GM19239 (cell line): Measurements from ENCODE around the gene NDOR1.

Experiments
- DNase-seq: peaks from one replicate; pipeline ENCODE4 v3.0.0; 2011; ENCODE audit warnings: low spot score; ENCODE audit not compliant: insufficient read length
- FAIRE-seq: peaks from 2 replicates; lab custom pipeline; 2011; peaks lifted over from hg19 to GRCh38; lab: Jason Lieb, UNC

NDOR1 gene

GRCh38 chr9:137167277-137167746 lies 38.2 kb upstream of the NDOR1 start:
- no peak for DNase-seq
- FAIRE-seq, result no peak

GRCh38 chr9:137167747-137168572 lies 37.5 kb upstream of the NDOR1 start:
- DNase-seq, result no peak
- no peak for FAIRE-seq

DNA sequence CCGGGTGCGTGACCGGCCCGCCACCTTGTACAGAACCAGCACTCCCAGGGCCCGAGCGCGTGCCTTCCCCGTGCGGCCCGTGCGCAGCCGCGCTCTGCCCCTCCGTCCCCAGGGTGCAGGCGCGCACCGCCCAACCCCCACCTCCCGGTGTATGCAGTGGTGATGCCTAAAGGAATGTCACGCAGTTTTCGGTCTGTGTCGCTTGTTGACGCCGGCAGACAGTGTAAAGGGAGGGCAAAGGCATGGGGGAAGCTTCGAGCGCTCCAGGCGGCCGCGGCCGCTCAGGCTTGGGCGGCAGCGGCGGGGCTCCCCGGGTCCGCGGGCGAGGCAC lies 37.0 kb upstream of the NDOR1 start:
- DNase-seq, result no peak
- FAIRE-seq, result no peak

- DNase-seq (peak; percentile 82), FAIRE-seq (peak; percentile 14)
Observed at GRCh38 chr9:137168904-137169856, 36.3 kb upstream of the NDOR1 start.

DNA sequence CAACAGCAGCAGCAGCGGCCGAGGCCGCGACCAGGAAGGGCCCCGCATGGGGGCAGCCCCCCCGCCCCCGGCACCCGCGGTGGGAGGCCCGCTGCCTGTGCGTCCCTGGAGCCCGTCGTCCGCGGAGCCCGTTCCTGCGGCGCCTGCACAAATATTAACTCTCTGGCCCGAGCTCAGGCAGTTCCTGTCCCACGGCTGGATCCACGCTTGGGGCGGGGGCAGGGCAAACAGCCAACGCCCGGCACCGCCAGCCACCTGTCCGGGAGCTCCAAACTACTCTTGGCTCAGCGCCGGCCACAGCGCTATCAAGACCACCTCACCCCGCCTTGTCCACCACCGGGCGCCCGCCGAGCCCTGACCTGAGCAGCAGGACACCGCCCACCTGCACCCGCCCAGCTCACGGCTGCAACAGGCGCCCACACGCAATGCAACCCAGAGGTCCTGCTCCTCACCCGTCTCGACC lies 35.6 kb upstream of the NDOR1 start, which contains the start of gene LRRC26:
Gene LRRC26 (minus strand): TSS at position 156 of the 463 bp plus-strand sequence. CDS start 108 bp downstream, at position 48.
- DNase-seq, result no peak
- FAIRE-seq, result no peak

- DNase-seq, result no peak
- no peak for FAIRE-seq
Observed at GRCh38 chr9:137170486-137171148, 34.9 kb upstream of the NDOR1 start.

DNA sequence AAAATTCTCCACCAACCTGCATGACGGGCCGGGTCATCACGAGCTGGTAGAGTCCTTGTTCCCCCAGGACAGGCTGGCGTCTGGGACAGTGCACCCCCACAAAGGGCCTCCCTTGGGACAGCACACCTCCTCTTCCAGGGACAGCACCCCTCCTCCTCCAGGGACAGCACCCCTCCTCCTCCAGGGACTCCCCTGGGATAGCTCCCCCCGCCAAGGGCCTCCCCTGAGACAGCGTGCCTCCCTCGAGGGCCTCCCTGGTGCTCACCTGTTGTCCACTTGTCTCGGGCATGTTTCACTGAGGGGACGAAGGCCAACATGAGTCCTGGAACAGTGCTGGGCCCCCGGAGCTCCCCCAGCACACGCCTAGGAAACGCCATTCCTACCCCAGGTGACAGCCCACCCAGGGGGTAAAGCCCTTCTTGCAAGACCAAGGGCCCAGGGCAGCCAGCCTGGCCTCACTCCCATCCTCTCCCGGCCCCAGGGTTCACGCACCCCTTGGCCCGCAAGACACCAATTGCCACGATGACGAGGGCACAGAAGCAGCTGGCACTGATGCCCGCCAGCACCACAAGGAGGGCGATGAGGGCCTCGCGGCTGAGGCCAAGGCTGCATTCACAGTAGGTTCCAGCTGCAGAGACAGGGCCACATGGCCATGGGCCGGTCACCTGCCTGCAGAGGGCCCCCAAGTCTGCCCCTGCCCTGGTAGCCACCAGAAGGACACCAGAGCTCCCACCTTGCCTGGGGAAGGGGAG lies 34.2 kb upstream of the NDOR1 start:
- DNase-seq (no peak), FAIRE-seq (no peak)

DNA sequence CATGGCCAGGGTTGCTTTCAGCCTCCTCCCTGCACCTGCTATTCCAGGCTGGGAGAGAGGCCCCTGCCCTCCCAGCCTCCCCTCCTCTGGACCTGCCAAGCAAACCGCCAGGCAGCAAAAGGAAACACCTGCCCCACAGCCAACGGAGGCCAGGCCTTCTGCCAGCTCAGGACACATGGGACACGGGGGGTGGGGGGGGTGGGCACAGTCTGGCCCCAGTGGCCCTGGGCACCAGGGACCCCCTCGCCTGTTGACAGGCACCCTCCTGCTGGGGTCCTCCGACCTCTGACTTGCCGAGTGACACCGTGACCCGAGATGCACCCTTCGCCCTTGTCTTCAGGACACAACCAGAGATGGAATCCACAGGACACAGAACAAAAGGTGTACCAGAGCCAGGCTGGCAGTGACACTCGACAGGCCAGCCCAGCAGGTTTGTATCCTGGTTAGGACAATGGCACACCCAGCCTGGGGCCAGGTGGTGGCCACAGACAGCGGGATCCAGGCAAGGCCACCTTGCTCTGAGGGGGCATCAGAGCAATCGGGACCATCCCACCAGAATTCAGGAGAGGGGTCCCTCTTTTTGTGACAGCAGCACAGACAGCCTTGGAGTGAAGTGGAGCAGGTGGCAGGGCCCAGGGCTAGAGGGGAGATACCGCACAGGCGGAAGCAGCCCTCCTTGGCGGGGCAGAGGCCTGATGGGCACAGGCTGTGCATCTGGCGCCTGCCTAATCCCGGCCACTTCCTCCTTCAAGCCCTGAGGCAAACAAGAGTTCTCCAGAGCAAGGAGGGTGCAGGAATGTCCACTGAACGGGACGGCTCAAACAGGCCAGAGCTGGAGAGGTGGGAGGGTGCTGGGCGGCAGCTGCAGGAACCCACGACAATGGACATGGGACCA lies 32.4 kb upstream of the NDOR1 start:
- DNase-seq, result no peak
- FAIRE-seq, result no peak

DNA sequence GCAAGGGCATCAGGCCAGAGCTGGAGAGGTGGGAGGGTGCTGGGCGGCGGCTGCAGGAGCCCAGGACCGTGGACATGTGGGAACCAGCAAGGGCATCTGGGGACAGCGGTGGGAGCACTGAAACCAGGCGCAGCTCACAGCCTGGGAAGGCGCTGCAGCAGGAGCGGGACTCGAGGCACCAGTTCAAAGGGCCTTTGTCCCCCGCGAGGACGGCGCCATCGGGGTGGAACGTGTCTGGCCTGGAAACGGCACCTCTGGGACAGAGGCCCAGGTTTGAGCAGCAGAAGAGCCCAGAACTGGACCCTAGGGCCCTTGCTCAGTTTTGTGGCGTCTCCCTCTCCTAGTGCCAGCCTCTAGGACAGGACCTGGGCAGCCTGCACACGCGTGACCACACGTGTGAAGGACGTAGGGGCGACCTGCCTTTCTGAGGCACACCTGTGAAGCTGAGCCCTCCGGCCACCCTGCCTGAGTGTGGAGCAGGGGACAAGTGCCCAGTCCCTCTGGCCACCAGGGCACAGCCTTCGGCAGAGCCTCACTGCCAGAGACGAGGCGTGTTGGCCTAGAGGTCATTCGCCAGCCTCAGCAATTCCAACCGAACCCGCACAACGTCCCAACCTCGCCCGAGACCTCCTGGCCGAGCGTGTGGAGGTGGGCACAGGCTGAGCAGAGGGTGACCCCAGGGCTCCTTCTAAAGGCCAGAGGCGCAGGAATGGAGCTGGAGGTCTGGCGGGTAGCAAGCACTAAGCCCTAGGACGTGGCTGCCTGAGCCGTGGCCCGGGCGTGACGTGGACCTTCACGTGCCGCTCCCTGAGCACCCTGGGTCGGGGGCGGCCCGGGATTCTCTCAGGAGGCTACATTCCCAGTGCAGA lies 31.5 kb upstream of the NDOR1 start:
- FAIRE-seq, result no peak

DNA sequence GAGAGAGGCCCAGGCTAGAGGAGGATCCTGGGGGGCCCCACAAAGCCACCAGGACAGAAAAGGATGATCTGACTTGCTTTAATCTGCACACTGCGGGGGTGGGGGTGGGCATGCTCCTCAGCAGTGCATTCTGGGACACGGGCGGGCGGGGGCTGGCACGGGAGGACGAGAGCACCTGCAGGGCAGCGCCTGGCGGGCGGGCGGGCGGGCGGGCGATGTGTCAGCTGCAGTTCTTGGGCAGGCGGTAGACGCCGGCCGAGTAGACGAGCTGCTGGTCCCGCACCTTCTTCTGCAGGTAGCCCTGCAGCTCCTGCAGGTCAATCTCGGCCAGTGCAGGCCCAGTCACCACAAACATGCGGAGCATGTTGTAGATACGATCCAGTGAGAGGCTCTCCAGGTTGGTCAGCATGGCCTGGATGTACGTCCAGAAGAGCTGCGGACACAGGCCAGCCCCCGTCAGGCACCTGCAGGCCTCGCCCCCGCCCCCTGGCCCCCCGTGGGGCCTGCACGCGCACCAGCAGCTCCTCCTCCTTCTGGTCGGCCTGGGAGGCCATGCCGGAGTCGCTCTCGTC lies 30.7 kb upstream of the NDOR1 start:
- no peak for DNase-seq
- no peak for FAIRE-seq

More for the DNA sequence above, 31.5 kb upstream of the NDOR1 start:
- DNase-seq, result no peak

DNA sequence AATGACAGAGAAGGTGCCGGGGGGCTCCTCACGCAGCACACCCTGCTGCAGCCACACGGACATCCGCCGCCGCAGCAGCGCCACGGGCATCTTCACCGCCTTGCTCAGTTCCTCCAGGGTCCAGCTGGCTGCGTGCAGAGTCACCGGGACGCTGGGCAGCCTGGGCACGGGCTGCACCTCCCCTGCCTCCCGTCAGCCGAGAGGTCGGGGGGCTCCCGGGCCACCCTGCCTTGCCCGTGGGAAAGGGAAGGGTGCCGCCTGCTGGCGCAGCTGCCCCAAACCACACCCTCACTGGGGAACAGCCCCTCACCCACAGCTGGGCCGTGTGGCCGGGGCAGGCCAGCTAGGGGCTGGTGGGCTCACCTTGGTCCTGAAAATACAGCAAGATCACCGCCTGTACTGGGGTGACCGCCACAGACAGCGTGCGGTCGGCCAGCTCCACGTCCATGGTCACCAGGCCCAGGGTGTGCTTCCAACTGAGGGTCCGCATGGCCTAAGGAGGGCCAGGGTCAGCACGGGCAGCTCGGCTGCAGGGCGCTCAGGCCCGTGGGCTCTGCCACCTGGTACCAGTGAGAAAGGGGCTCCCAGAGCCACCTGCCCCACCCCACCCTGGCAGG lies 30.0 kb upstream of the NDOR1 start:
- FAIRE-seq (no peak), DNase-seq (no peak)

DNA sequence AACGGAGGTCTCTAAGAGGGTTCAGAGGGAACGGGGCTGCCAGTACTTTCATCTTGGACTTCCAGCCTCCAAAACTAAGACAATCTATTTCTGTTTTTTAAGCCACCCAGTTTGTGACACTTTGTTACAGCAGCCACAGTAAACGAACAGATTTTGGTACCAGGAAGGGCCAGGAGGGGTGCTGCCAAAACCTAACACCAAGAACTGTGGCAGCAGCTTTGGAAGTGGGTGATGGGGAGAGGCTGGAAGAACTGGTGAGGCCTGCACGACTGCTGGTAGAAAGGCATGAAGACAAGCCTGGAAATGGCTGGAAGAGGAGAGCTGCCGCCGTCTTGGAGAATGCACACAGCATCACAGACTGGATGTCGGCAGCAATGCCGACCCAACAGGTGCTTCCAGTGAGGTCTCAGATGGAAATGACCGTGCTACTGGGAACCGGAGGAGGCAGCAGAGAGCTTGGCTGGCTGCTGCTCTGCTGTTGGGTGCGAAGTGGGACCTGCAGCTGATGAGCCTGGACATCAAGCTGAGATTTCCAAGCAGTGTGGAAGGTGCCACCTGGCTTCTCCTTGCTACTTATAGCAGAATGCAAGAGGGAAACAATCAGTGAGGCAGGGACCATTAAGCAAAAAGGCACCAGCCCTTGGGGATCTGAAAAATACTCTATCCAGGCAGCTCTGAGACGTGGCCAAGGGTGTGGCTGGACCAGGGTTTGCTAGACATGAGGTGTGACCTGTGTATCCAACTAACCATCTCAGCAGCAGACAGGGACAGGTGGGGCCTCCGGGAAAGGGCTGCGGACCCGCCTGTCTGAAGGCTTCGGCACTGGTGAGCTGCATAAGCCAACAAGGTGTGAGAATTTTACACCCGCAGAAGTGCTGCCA lies 29.0 kb upstream of the NDOR1 start:
- FAIRE-seq, result no peak
- DNase-seq, result no peak

DNA sequence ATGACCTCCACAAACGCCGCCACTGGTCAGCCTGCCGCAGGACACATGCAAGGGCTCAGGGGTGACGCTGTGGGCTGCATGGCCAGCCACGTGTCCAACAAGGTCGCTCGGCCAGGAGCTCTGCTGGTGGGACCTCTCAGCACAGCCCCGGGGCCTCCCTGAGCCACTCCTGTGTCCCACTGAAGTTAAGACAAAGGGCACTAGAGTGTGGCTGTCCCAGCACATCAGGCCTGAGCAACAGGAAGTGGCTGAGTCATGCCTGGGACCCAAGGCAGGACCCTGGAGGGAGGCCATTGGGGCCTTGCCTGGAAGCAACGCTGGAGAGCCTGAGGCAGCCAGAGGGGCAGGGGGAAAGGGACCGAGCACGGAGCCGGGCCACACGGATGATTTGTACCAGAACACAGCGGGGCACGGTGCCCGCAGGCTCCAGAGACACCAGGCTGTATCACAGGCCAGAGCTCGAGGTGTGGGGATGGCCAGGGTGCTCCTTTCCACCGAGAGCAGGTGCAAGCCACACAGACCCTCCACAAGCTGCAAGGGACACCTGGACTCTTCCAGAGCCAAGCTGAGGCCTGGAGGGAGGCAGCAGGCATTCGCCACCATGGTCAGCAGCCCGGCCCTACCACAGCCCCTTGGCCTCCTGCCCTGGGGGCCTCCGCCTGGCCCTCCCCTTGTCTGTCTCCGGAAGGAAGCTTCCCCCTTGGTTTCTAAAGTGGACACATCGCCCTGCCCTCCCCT lies 27.1 kb upstream of the NDOR1 start:
- FAIRE-seq, result no peak
- DNase-seq, result no peak

DNA sequence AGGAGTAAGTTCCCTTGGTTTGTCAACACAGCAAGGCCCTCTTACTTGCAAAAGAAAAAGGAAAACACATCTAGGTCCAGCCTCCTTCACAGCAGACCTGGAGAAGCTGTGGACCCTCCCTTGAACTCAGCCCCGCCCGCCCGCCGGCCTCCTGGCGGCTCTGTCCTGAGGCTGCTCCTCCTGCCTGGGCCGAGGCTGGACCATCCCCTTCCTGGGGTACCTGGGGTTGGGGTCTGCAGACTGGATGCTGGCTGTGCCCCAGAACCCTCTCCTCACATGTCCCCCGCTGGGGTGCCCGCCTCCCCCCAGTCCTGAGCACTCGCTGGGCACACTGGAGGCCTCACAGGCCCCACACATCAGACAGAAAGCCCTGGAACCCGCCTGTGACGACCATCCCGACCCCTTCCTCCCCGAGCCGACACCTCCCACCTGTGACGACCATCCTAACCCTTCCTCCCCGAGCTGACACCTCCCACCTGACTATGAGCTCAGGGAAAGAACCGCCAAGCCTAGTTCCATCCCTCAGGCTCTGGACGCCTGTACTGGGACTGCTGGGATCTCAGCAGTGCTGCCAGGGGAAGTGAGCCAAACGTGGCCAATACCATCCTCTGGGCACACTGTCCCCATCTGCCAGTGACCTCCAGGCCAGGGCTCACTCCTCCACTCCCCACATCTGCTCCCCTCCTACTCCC lies 26.4 kb upstream of the NDOR1 start:
- FAIRE-seq, result no peak
- no peak for DNase-seq

DNA sequence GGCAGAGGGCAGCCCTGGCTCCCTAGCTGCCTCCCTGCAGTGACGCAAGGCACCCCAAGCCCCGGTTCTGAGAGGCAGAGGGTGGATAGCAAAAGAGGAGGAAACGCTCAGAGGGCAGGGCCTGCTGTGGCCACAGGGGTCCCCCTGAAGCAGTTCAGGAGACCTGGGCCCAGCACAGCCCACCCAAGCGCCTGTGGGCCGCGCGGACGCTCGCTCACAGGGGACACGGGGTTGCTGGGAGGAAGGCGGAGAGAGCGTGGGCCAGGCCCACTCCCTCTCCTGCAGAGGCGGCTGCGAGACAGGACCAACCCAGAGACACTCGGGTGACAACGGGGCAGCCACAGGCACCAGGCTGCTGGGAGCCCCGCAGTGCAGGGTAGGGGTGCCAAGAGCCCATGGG lies 25.7 kb upstream of the NDOR1 start:
- no peak for FAIRE-seq
- DNase-seq, result no peak
